ENCODE results near the gene FRK.

DNA sequence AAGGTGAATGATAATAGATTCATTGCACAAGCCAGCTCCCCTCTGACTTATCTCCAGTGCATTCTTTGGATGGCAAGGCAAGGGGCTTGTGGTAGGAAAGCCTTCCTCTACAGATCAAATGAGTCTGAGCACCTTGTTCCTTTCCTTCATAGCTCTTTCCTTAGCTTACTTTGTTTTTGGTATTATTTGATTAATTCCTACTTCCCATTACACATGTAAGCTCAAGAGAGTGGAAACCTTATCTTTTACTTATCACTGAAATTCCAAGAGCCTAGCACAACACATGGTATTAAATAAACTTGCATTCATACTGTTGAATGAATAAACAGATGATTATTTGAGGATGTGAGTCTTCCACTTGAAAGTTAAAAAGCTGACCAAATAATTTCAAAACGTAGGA, 41.7 kb downstream of the FRK start:
- TF ChIP-seq, protein P1, sequence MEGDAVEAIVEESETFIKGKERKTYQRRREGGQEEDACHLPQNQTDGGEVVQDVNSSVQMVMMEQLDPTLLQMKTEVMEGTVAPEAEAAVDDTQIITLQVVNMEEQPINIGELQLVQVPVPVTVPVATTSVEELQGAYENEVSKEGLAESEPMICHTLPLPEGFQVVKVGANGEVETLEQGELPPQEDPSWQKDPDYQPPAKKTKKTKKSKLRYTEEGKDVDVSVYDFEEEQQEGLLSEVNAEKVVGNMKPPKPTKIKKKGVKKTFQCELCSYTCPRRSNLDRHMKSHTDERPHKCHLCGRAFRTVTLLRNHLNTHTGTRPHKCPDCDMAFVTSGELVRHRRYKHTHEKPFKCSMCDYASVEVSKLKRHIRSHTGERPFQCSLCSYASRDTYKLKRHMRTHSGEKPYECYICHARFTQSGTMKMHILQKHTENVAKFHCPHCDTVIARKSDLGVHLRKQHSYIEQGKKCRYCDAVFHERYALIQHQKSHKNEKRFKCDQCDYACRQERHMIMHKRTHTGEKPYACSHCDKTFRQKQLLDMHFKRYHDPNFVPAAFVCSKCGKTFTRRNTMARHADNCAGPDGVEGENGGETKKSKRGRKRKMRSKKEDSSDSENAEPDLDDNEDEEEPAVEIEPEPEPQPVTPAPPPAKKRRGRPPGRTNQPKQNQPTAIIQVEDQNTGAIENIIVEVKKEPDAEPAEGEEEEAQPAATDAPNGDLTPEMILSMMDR (conservative IDR thresholded peaks at IDR 0.05 in 1 of 2, IDR thresholded peaks at IDR 0.05 in 1 of 2; ENCODE audit: extremely low read depth in 1 of 2, insufficient read depth in 1 of 2, low read depth in 1 of 2, low read length in 2 of 2), result no peak
- no peak for TF ChIP-seq EZH2 (IDR thresholded peaks at IDR 0.05; ENCODE audit: borderline replicate concordance, low read length)
